ENCODE measurements around the gene PBRM1. TPM values are rescaled to one million over a fixed set of nuclear protein-coding genes. Genes with fewer than 3 reads are reported as not detected.

PBRM1 gene
- total and polyA plus RNA-seq, 2 donors from 2014 or later: 4.1 to 56.2 TPM

DNA sequence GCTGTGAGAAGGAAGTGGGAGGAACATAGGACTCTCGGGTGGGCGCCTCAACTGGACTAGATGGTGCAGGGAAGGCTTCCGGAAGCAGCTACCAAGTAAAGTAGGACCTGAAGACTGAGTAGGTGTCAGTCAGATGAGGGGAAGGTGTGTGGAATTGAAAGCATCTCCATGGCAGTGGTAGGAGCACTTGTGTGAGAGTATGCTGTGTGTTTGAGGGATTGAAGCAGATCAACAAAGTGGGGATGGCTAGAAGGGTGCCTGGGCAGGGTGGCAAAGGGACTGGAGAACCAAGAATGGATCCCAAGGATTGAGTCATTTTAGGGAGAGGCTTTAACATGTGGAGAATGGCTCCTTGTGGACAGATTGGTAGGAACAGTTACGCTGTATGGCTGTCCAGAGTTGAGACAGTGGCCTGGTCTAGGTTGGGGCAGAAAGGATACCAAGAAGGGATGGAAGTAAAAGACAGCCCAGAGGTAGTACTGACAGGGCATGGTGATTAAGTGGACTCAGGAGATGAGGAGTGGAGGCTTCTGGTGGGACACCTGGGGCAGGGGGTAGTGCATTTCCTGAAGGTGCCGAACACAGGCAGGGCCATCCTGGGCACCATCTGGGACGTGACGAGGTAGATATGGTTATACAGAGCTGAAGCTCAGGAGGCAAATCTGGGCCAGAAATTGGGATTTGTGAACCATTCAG is 147.8 kb downstream of the PBRM1 start:
- peak in 1 of 5 donors; percentile 33 for DNase-seq
- no peak for FAIRE-seq
- Histone ChIP-seq H3K9ac (ENCODE audit: low read length in 3 of 3) (peak overlapping the region; percentile 63 to 97 (median 80)), H3K36me3 (ENCODE audit: control insufficient read depth in 2 of 3, insufficient read depth in 3 of 3, low read length in 3 of 3) (peaks cover 0 to 10% (median 0%) of the 10 kb centered on the region in 3 donors), H3K27me3 (ENCODE audit: control insufficient read depth, insufficient read depth, low read length) (no peaks in the 10 kb centered on the region), H3K4me1 (ENCODE audit: control insufficient read depth in 2 of 3, insufficient read depth in 2 of 3, low read depth in 1 of 3, low read length in 3 of 3) (peaks cover 3 to 28% (median 12%) of the 10 kb centered on the region in 3 donors), H3K27ac (ENCODE audit: low read depth in 2 of 2, low read length in 2 of 2) (peak overlapping the region; percentile 87 to 96), H3K9me3 (ENCODE audit: control insufficient read depth in 2 of 3, insufficient read depth in 1 of 3, low read length in 3 of 3) (no peaks in the 10 kb centered on the region), H3K4me3 (ENCODE audit: low read length in 3 of 3) (peak overlapping the region; percentile 87 to 97 (median 93))
- intact Hi-C loops (cut with DNase I): no loop called here
- TF ChIP-seq, protein P1, sequence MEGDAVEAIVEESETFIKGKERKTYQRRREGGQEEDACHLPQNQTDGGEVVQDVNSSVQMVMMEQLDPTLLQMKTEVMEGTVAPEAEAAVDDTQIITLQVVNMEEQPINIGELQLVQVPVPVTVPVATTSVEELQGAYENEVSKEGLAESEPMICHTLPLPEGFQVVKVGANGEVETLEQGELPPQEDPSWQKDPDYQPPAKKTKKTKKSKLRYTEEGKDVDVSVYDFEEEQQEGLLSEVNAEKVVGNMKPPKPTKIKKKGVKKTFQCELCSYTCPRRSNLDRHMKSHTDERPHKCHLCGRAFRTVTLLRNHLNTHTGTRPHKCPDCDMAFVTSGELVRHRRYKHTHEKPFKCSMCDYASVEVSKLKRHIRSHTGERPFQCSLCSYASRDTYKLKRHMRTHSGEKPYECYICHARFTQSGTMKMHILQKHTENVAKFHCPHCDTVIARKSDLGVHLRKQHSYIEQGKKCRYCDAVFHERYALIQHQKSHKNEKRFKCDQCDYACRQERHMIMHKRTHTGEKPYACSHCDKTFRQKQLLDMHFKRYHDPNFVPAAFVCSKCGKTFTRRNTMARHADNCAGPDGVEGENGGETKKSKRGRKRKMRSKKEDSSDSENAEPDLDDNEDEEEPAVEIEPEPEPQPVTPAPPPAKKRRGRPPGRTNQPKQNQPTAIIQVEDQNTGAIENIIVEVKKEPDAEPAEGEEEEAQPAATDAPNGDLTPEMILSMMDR (IDR thresholded peaks at IDR 0.05; ENCODE audit: borderline replicate concordance, extremely low read depth, insufficient read depth): no peak

DNA sequence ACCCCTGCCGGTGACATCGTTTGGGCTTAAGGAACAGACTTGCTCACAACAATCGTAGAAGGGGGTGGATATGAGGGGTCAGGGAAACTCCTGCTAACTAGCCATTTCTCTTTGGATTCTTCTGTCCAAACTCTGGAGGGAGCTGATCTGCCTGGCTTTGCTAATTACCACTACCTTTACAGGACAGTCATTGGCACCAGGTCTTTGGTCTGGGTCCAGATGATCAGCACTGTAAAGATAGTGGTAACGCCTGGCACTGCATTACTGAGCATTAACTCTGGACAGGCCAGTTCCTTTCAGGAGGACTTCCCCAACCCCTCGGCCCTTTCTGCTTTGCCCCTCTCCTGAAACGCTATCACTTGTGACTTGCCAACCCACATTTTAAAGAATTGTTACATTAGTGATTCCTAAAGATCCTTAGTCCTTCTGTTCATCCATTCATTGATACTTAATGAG is 148.5 kb downstream of the PBRM1 start:
- H3K36me3 ChIP-seq (ENCODE audit: control insufficient read depth in 2 of 3, insufficient read depth in 3 of 3, low read length in 3 of 3): peaks cover 0 to 10% (median 0%) of the 10 kb centered on the region in 3 donors
- intact Hi-C loops (cut with DNase I): no loop called here
- peak overlapping the region; percentile 87 to 97 (median 93) for H3K4me3 ChIP-seq (ENCODE audit: low read length in 3 of 3)
- peak overlapping the region; percentile 87 to 96 for H3K27ac ChIP-seq (ENCODE audit: low read depth in 2 of 2, low read length in 2 of 2)
- DNase-seq (no peak), FAIRE-seq (no peak)
- TF ChIP-seq, protein P1 (IDR thresholded peaks at IDR 0.05; ENCODE audit: borderline replicate concordance, extremely low read depth, insufficient read depth): no peak
- H3K27me3 ChIP-seq (ENCODE audit: control insufficient read depth, insufficient read depth, low read length): no peaks in the 10 kb centered on the region
- no peaks in the 10 kb centered on the region for H3K9me3 ChIP-seq (ENCODE audit: control insufficient read depth in 2 of 3, insufficient read depth in 1 of 3, low read length in 3 of 3)
- H3K4me1 ChIP-seq (ENCODE audit: control insufficient read depth in 2 of 3, insufficient read depth in 2 of 3, low read depth in 1 of 3, low read length in 3 of 3): peaks cover 3 to 31% (median 12%) of the 10 kb centered on the region in 3 donors
- peak overlapping the region; percentile 63 to 97 (median 80) for H3K9ac ChIP-seq (ENCODE audit: low read length in 3 of 3)

DNA sequence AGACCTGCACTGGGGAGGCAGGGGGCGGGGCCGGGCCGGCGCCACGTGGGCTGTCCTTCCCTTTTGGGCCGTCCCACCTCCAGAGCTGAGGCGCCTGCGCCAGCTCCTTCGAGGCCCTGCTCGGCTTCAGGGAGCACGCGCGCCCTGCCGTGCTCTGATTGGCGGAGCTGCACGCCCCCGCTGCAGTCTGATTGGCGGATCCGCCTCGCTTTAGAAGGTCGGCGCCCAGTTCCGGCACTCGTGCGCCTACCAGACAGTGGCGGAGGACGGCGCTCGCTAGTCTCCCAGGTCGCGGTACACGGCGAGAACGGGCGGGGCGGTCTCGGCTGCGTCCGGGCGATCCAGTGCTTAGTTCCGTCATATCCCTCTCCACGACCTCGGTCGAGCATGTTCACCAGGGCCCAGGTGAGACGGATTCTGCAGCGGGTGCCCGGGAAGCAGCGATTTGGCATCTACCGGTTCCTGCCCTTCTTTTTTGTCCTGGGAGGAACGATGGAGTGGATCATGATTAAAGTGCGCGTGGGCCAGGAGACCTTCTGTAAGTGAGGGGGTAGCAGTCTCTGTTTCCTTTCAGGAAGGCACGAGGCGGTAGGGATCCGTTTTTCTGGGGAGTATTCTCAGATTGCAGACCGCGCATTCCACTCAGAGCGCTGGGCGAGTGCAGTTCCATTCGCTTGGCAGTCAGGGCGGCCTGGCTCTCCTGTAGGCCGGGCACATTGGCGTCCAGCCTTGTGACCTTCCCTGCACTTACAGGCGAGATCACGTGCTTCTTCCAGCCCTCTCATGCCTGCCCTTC is 149.1 kb downstream of the PBRM1 start, which contains the start of gene UQCC5:
Gene UQCC5, plus strand, starts transcription at position 237 of the 796 bp plus-strand sequence. Its CDS starts 151 bp downstream, at position 388.
- FAIRE-seq (peak; percentile 91), DNase-seq (peak; percentile 98 to 100 (median 99))
- Histone ChIP-seq H3K9ac (ENCODE audit: low read length in 3 of 3) (peak within 1 kb of the TSS; percentile 63 to 97 (median 80)), H3K4me1 (ENCODE audit: control insufficient read depth in 2 of 3, insufficient read depth in 2 of 3, low read depth in 1 of 3, low read length in 3 of 3) (peaks cover 3 to 31% (median 12%) of the 10 kb centered on the region in 3 donors), H3K9me3 (ENCODE audit: control insufficient read depth in 2 of 3, insufficient read depth in 1 of 3, low read length in 3 of 3) (no peaks in the 10 kb centered on the region), H3K27ac (ENCODE audit: low read depth in 2 of 2, low read length in 2 of 2) (peak within 1 kb of the TSS; percentile 87 to 96), H3K36me3 (ENCODE audit: control insufficient read depth in 2 of 3, insufficient read depth in 3 of 3, low read length in 3 of 3) (peaks cover 0 to 10% (median 0%) of the 10 kb centered on the region in 3 donors), H3K27me3 (ENCODE audit: control insufficient read depth, insufficient read depth, low read length) (no peaks in the 10 kb centered on the region), H3K4me3 (ENCODE audit: low read length in 3 of 3) (peak within 1 kb of the TSS; percentile 87 to 97 (median 93))
- TF ChIP-seq, protein P1 (IDR thresholded peaks at IDR 0.05; ENCODE audit: borderline replicate concordance, extremely low read depth, insufficient read depth): peak; percentile 5
- intact Hi-C loops (cut with DNase I): no loop called here

Data from kidney (tissue), 14 donors.